ENCODE measurements around the gene POLE.
A peak's percentile ranks its signal among the peaks of the same experiment; 100 is the strongest.

POLE gene

DNA sequence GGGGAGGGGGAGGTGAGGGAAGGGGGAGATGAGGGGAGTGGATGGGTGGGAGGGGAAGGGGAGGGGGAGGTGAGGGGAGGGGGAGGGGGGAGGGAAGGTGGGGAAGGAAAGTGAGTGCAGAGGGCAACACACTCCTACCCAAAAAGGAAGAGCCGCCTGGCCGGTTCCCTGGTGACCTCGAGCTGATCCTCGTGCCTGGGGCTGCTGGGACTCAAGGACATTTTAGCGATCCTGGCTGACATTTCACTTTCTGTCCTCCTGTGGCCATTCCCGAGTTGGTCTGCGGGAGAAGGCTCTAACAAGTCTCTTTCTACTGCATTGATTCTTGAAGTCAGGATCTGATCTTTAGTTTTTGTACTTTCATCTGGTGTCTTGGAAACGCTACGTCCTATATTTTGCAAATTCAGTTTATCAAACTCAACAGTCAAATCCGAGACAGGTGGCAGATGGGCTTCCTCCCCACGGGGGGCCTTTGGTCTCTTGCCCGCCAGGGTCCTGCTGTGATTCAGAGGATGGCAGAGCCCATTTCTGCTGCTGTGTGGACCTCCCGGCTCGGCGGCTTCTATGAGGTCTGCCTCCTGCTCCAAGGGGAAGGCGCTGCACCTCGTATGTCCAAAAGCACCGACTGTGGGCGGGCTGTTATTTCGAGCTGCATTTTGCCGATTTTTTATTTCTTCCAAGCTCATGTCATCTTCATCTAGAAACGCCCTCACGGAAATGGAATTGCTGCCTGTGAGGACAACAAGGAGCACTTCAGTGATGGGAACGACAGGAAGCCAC, 42.6 kb upstream of the POLE start:
- Histone ChIP-seq H3K27ac (ENCODE audit: low read length) (no peak overlapping the region), H3K27me3 (ENCODE audit: insufficient read depth, low read length, poor library complexity) (no peaks in the 10 kb centered on the region), H3K9ac (ENCODE audit: low read depth, low read length) (no peak overlapping the region), H3K4me1 (ENCODE audit: insufficient read depth, low read length) (no peaks in the 10 kb centered on the region), H3K4me2 (ENCODE audit: insufficient read depth, low read length) (no peak overlapping the region), H3K79me2 (ENCODE audit: insufficient read depth, low read length) (peaks cover 7% of the 10 kb centered on the region), H2AFZ (ENCODE audit: low read depth, low read length) (no peak overlapping the region), H4K20me1 (ENCODE audit: insufficient read depth, low read length) (peaks cover 37% of the 10 kb centered on the region), H3K36me3 (ENCODE audit: insufficient read depth, low read length) (peaks cover 96% of the 10 kb centered on the region), H3K4me3 (ENCODE audit: low read depth in 1 of 2, low read length in 2 of 2) (no peak overlapping the region), H3K9me3 (ENCODE audit: insufficient read depth, low read length, severe bottlenecking) (no peaks in the 10 kb centered on the region)
- no peak for DNase-seq
- peak; percentile 31; the same call in 1 of the 3 replicates for ATAC-seq (ENCODE audit: insufficient read depth, low read depth)
- no peak for TF ChIP-seq EZH2 (IDR thresholded peaks at IDR 0.05; ENCODE audit: borderline replicate concordance, low read depth, low read length, severe bottlenecking)
- TF ChIP-seq, protein P1, sequence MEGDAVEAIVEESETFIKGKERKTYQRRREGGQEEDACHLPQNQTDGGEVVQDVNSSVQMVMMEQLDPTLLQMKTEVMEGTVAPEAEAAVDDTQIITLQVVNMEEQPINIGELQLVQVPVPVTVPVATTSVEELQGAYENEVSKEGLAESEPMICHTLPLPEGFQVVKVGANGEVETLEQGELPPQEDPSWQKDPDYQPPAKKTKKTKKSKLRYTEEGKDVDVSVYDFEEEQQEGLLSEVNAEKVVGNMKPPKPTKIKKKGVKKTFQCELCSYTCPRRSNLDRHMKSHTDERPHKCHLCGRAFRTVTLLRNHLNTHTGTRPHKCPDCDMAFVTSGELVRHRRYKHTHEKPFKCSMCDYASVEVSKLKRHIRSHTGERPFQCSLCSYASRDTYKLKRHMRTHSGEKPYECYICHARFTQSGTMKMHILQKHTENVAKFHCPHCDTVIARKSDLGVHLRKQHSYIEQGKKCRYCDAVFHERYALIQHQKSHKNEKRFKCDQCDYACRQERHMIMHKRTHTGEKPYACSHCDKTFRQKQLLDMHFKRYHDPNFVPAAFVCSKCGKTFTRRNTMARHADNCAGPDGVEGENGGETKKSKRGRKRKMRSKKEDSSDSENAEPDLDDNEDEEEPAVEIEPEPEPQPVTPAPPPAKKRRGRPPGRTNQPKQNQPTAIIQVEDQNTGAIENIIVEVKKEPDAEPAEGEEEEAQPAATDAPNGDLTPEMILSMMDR (IDR thresholded peaks at IDR 0.05; ENCODE audit: borderline replicate concordance, extremely low read depth, low read length, poor library complexity, severe bottlenecking), result no peak

DNA sequence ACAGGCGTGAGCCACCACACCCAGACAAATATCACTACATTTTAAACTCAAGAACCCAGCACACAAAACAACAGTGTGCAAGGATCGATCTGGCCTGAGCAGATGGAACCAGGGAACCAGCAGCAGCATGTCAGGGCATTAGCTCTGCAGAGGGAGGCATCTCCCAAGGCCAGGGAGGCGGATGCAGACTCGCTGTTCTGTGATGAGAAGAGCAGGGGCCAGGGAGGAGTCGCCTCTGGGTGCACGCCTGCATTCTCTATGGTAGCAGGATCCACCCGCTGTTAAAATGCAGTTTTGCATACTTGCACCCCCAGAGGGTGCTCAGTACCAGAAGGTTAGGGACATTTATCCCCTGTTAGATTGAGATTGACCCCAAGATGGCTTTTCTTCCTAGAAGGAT, 41.4 kb upstream of the POLE start:
- peaks cover 49% of the 10 kb centered on the region for H4K20me1 ChIP-seq (ENCODE audit: insufficient read depth, low read length)
- ATAC-seq (ENCODE audit: insufficient read depth, low read depth), result no peak
- H3K36me3 ChIP-seq (ENCODE audit: insufficient read depth, low read length), result peaks cover 96% of the 10 kb centered on the region

DNA sequence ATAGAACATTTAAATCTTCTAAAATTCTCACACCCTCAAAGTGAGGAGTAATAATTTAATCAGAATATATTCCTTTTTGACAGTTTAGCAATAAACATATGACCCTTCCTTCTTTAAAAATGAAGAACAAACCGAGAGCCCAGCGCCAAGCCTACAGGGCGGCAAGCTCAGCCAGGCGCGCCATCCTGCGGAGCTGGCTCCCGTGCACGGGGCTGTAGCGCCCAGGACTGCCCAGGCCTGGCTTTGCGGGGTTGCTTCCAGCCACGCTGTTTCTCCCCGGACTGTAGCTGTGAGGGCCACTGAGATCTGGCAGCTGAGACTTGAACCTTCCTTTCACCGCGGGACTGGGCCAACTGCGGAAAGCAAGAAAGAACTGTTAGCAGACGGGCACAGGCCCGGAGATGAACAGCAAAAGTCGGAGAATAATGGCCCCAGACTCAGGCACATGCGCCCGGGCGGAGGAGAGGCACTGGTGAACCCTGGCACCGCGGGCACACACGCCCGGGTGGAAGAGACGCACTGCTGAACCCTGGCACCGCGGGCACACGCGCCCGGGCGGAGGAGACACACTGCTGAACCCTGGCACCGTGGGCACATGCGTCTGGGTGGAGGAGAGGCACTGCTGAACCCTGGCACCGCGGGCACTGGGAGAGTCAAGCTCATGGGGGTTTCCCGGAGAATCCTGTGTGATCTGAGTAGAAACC, 40.1 kb upstream of the POLE start:
- Histone ChIP-seq H3K9ac (ENCODE audit: low read depth, low read length) (no peak overlapping the region), H3K4me2 (ENCODE audit: insufficient read depth, low read length) (no peak overlapping the region), H3K27ac (ENCODE audit: low read length) (no peak overlapping the region), H2AFZ (ENCODE audit: low read depth, low read length) (no peak overlapping the region), H3K4me3 (ENCODE audit: low read depth in 1 of 2, low read length in 2 of 2) (no peak overlapping the region), H3K4me1 (ENCODE audit: insufficient read depth, low read length) (no peaks in the 10 kb centered on the region), H3K9me3 (ENCODE audit: insufficient read depth, low read length, severe bottlenecking) (no peaks in the 10 kb centered on the region), H3K36me3 (ENCODE audit: insufficient read depth, low read length) (peaks cover 91% of the 10 kb centered on the region), H3K27me3 (ENCODE audit: insufficient read depth, low read length, poor library complexity) (no peaks in the 10 kb centered on the region), H3K79me2 (ENCODE audit: insufficient read depth, low read length) (peaks cover 15% of the 10 kb centered on the region), H4K20me1 (ENCODE audit: insufficient read depth, low read length) (peaks cover 55% of the 10 kb centered on the region)
- DNase-seq, result no peak
- TF ChIP-seq, protein P1 (IDR thresholded peaks at IDR 0.05; ENCODE audit: borderline replicate concordance, extremely low read depth, low read length, poor library complexity, severe bottlenecking), result no peak
- no peak for TF ChIP-seq EZH2 (IDR thresholded peaks at IDR 0.05; ENCODE audit: borderline replicate concordance, low read depth, low read length, severe bottlenecking)
- ATAC-seq (ENCODE audit: insufficient read depth, low read depth), result no peak

More for the DNA sequence above, 41.4 kb upstream of the POLE start:
- Histone ChIP-seq H3K4me1 (ENCODE audit: insufficient read depth, low read length) (no peaks in the 10 kb centered on the region), H2AFZ (ENCODE audit: low read depth, low read length) (no peak overlapping the region), H3K4me3 (ENCODE audit: low read depth in 1 of 2, low read length in 2 of 2) (no peak overlapping the region), H3K27me3 (ENCODE audit: insufficient read depth, low read length, poor library complexity) (no peaks in the 10 kb centered on the region), H3K27ac (ENCODE audit: low read length) (no peak overlapping the region), H3K9ac (ENCODE audit: low read depth, low read length) (no peak overlapping the region), H3K79me2 (ENCODE audit: insufficient read depth, low read length) (peaks cover 9% of the 10 kb centered on the region), H3K9me3 (ENCODE audit: insufficient read depth, low read length, severe bottlenecking) (no peaks in the 10 kb centered on the region), H3K4me2 (ENCODE audit: insufficient read depth, low read length) (no peak overlapping the region)
- TF ChIP-seq, protein P1 (IDR thresholded peaks at IDR 0.05; ENCODE audit: borderline replicate concordance, extremely low read depth, low read length, poor library complexity, severe bottlenecking), result no peak
- no peak for TF ChIP-seq EZH2 (IDR thresholded peaks at IDR 0.05; ENCODE audit: borderline replicate concordance, low read depth, low read length, severe bottlenecking)
- no peak for DNase-seq

Measured in DND-41 (cell line).